PFSK-1 (cell line): Measurements from ENCODE around the gene CNOT1.

Experiments used
- FOXP2 ChIP-seq: optimal IDR thresholded peaks from 2 replicates; pipeline ENCODE3; 2011; ENCODE audit warnings: borderline replicate concordance, control low read depth, inconsistent platforms; ENCODE audit not compliant: insufficient read depth; ENCODE audit errors: extremely low read length, extremely low read depth
- POLR2AphosphoS5 ChIP-seq: IDR thresholded peaks from 2 replicates; pipeline ENCODE4 v1.6.1; 2012; ENCODE audit warnings: low read depth, mild to moderate bottlenecking, control low read depth, low read length, moderate library complexity
- SIN3A ChIP-seq: IDR thresholded peaks from 2 replicates; pipeline ENCODE4 v1.6.1; 2012; ENCODE audit warnings: mild to moderate bottlenecking, low read length, moderate library complexity, borderline replicate concordance; ENCODE audit not compliant: insufficient read depth
- TAF1 ChIP-seq: IDR thresholded peaks from 2 replicates; pipeline ENCODE4 v1.6.1; 2012; ENCODE audit warnings: low read length, control low read depth, borderline replicate concordance; ENCODE audit not compliant: insufficient read depth
- TF ChIP-seq, protein P1 (sequence below), 2 experiments: IDR thresholded peaks; 2 replicates each; pipeline versions ENCODE4 v1.6.1 to v1.8.0; 2011 to 2012; ENCODE audit warnings: low read depth in 2 of 2, low read length in 2 of 2, control low read depth in 1 of 2, inconsistent platforms in 1 of 2, mild to moderate bottlenecking in 1 of 2, moderate library complexity in 1 of 2; ENCODE audit not compliant: insufficient read depth in 1 of 2

CNOT1 gene

DNA sequence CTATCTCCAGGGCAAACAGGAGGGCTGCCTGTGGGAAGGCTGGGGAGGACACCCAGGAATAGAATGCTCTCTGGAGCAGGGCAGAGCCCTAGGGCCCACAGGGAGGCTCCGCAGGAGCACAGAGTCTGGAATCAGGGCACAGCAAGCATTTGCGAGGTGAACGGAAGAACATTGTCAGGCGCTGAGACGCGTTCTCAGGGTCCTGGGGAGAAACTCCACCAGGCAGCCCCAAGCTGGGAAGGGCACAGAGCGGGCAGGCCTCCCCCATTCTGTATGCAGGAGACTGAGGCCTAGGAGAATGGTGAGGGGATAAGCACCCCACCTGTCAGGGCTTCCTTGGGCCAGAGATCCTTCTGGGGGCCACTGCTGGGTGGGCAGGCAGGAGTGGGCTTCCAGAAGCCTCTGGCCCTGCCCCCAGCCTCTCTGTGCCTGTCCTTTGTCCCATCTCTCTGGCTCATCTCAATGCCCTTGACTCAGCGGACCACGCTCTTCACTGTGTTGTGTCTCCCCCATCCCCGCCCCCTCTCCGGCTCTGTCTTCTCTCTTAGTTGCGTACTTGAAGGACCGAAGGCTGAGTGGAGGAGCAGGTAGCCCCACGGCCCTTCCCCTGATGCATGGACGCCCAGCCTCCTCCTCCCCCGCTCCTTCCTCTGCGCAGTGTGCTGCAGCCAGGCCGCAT lies 119.4 kb downstream of the CNOT1 start:
- TF ChIP-seq TAF1 (no peak), FOXP2 (no peak), SIN3A (no peak), POLR2AphosphoS5 (no peak)
- TF ChIP-seq, protein P1, sequence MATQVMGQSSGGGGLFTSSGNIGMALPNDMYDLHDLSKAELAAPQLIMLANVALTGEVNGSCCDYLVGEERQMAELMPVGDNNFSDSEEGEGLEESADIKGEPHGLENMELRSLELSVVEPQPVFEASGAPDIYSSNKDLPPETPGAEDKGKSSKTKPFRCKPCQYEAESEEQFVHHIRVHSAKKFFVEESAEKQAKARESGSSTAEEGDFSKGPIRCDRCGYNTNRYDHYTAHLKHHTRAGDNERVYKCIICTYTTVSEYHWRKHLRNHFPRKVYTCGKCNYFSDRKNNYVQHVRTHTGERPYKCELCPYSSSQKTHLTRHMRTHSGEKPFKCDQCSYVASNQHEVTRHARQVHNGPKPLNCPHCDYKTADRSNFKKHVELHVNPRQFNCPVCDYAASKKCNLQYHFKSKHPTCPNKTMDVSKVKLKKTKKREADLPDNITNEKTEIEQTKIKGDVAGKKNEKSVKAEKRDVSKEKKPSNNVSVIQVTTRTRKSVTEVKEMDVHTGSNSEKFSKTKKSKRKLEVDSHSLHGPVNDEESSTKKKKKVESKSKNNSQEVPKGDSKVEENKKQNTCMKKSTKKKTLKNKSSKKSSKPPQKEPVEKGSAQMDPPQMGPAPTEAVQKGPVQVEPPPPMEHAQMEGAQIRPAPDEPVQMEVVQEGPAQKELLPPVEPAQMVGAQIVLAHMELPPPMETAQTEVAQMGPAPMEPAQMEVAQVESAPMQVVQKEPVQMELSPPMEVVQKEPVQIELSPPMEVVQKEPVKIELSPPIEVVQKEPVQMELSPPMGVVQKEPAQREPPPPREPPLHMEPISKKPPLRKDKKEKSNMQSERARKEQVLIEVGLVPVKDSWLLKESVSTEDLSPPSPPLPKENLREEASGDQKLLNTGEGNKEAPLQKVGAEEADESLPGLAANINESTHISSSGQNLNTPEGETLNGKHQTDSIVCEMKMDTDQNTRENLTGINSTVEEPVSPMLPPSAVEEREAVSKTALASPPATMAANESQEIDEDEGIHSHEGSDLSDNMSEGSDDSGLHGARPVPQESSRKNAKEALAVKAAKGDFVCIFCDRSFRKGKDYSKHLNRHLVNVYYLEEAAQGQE (IDR thresholded peaks at IDR 0.05; ENCODE audit: insufficient read depth in 1 of 2, low read depth in 2 of 2, low read length in 2 of 2) = no peak

DNA sequence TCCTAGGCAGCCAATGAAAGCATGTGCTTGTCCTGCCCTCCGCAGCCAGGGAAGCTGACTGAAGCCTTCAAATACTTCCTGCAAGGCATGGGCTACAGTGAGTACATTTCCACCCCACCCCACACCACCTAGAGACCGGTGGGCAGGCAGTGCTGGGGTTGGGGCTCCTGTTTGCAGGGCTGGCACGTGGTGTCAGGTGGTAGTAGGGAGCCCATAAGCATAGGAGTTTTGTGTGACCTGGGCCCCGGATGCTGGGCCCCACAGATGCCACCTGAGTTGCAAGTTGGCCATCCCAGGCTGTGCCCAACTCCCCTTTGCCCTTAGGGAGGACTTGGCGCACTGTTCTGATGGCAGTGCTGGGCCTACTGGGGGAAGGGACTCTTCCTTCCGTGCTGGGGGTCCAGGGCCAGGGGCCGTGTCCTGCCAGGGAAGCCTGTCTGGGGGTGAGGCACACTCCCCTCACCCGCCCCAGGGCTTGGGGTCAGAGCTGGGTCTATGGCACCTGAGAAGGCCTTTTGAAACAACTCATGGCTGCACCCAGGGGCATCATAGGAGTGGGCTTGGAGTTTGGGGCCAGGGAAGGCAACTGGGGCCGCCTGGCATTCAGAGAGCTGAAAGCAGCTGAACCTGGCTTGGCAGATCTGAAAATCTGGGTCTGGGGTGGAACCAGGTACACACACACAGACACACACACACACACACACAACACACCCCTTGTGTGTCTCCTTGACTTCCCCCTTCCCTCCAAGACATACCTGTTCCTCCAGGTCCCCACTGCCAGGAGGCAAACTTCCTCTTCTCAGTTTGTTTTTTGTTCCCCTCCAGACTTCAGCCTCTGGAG lies 120.2 kb downstream of the CNOT1 start:
- TF ChIP-seq FOXP2 = no peak
- TF ChIP-seq TAF1 = no peak
- no peak for TF ChIP-seq SIN3A
- TF ChIP-seq, protein P1 (IDR thresholded peaks at IDR 0.05; ENCODE audit: insufficient read depth in 1 of 2, low read depth in 2 of 2, low read length in 2 of 2) = no peak
- no peak for TF ChIP-seq POLR2AphosphoS5

DNA sequence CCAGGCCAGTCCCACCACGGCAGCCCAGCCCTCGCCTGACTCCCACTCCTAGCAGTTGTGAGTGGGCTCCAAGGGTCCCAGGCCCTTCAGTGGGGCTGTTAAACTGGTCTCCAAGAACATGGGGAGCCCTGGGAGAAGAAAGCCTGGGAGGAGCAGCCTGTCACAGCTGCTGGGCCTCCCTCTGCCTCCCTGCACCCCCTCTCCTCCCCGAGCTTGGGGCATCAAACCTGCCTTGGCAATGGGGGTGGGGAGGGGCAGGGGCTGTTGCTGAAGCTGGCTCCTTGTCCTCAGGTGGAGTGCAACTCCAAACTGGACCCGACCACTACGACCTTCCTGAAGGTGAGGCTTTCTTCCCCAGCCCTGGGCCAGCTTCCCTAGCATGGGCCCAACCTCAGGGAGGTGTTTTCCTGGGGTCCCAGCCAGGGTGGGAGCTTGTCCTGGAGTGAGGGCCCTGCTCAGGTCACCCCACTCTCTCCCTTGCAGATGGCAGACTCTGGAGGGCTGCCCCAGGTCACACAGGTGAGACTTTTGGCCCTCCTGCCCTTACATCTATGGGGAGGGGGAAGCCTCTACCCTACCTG lies 120.9 kb downstream of the CNOT1 start:
- no peak for TF ChIP-seq FOXP2
- TF ChIP-seq POLR2AphosphoS5 = no peak
- TF ChIP-seq TAF1 = no peak
- TF ChIP-seq, protein P1 (IDR thresholded peaks at IDR 0.05; ENCODE audit: insufficient read depth in 1 of 2, low read depth in 2 of 2, low read length in 2 of 2) = no peak
- no peak for TF ChIP-seq SIN3A

DNA sequence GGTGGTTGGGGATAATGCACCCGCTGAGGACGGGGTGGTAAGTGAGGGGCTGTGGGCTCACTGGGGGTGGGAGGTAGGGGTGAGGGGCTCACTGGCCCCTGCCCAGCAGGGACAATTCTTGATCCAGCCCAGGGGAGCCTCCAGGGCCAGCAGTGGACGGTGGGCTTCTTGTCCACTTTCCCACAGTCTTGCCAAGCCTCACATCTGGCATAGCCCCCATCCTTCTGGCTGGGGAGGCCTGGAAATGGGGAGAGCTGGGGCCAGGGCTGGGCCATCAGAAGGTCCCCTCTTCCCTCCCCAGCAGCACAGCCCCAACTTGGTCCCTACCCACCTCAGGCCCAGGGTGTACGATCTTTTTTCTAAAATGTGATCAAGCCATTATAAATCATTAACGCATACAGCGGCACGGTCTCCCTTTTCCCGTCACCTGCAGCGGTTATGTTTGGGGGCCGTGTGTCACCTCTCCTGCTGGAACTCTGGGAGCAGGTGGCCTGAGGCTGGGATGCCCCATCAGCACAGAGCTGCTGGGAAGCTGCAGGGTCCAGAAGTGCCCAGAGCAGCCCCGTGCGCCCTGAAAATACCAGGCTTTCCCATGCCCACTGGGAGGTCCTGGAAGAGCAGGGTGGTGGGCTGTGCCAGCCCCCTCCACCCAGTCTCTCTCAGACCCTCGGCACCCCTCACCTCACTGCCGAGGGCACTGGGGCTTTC lies 121.5 kb downstream of the CNOT1 start:
- no peak for TF ChIP-seq TAF1
- TF ChIP-seq POLR2AphosphoS5 = no peak
- TF ChIP-seq, protein P1 (IDR thresholded peaks at IDR 0.05; ENCODE audit: insufficient read depth in 1 of 2, low read depth in 2 of 2, low read length in 2 of 2) = no peak
- TF ChIP-seq SIN3A = no peak
- TF ChIP-seq FOXP2 = no peak
